Esophagus squamous epithelium (tissue), 4 donors: ENCODE results near the gene WASHC2C.
"Not testable (repeated sequence)": the region's sequence is repeated elsewhere in the genome, so short reads cannot be mapped to it uniquely, and the experiment has no call there.

Experiments
- POLR2A ChIP-seq, 4 donors: fragments of 450-650 bp; IDR thresholded peaks; one replicate each; pipeline ENCODE4 v1.6.1; 2017; ENCODE audit warnings: antibody characterized with exemption in 4 of 4, mild to moderate bottlenecking in 4 of 4, moderate library complexity in 3 of 4
- TF ChIP-seq, protein P1 (sequence below), 6 experiments: fragments of 450-650 bp in 4 of 6; fragments of 200-600 bp in 2 of 6; sonication (generic) in 2 of 6; IDR thresholded peaks; one replicate each; pipeline ENCODE4 v1.5.1; 2016 to 2019; ENCODE audit warnings: antibody characterized with exemption in 6 of 6, mild to moderate bottlenecking in 4 of 6, moderate library complexity in 4 of 6

DNA sequence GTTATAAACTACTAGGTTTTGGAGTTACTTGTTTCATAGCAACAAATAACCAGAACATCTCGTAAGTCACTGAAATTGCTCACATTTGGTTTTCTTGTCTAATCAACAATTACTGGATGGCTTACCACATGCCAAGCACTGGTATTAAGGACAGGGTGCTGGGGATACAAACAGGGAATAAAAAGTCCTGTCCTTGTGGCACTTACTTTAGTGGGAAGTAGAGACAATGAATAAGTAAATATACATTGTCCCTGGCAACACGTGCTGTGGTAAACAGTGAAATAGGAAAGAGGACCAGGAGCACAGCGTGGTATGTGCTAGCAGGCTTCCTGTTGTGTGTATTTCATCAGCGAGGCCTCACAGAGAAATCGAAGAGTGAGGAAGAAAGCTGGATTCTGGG is 15.8 kb upstream of the WASHC2C start:
- TF ChIP-seq, protein P1, sequence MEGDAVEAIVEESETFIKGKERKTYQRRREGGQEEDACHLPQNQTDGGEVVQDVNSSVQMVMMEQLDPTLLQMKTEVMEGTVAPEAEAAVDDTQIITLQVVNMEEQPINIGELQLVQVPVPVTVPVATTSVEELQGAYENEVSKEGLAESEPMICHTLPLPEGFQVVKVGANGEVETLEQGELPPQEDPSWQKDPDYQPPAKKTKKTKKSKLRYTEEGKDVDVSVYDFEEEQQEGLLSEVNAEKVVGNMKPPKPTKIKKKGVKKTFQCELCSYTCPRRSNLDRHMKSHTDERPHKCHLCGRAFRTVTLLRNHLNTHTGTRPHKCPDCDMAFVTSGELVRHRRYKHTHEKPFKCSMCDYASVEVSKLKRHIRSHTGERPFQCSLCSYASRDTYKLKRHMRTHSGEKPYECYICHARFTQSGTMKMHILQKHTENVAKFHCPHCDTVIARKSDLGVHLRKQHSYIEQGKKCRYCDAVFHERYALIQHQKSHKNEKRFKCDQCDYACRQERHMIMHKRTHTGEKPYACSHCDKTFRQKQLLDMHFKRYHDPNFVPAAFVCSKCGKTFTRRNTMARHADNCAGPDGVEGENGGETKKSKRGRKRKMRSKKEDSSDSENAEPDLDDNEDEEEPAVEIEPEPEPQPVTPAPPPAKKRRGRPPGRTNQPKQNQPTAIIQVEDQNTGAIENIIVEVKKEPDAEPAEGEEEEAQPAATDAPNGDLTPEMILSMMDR (IDR thresholded peaks at IDR 0.05) = not testable (repeated sequence)
- not testable (repeated sequence) for TF ChIP-seq POLR2A (IDR thresholded peaks at IDR 0.05)
